Measurements from ENCODE around the gene ADGRD1.
"Not testable (repeated sequence)": the region's sequence is repeated elsewhere in the genome, so short reads cannot be mapped to it uniquely, and the experiment has no call there.

The ADGRD1 gene

GRCh38 chr12:130987151-130987931 lies 33.6 kb downstream of the ADGRD1 start:
- no peak for DNase-seq (ENCODE audit: low read depth, low spot score)

GRCh38 chr12:130988261-130988660 lies 34.6 kb downstream of the ADGRD1 start:
- no peak for DNase-seq (ENCODE audit: low read depth, low spot score)

- no peak for DNase-seq (ENCODE audit: low read depth, low spot score)
Measured at GRCh38 chr12:130988751-130989150, 35.0 kb downstream of the ADGRD1 start.

DNA sequence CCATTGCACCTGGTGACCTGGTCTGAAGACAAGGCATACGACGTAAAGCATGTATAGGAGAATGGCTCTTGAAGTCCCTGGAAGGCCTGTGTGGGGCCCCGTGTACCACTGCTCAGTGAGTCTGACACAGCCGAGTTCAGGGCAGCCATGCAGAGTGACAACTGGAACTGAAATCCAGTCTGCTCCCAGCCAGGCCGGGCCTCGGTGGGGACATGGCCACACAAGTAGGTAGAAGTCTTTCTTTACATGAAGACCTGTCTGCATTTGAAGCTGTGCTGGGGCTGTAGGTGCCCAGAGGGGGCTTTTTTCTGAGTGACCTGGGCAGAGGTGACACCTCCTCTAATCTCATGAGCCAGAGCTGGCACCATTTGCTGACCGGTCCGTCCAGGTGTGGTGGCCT lies 35.7 kb downstream of the ADGRD1 start:
- DNase-seq (ENCODE audit: low read depth, low spot score), result no peak

- no peak for DNase-seq (ENCODE audit: low read depth, low spot score)
Measured at GRCh38 chr12:130990034-130990433, 36.3 kb downstream of the ADGRD1 start.

- no peak for DNase-seq (ENCODE audit: low read depth, low spot score)
Measured at GRCh38 chr12:130992448-130992847, 38.7 kb downstream of the ADGRD1 start.

- DNase-seq (ENCODE audit: low read depth, low spot score), result no peak
Measured at GRCh38 chr12:130992979-130993538, 39.4 kb downstream of the ADGRD1 start.

- DNase-seq (ENCODE audit: low read depth, low spot score), result no peak
Measured at GRCh38 chr12:130993759-130994670, 40.3 kb downstream of the ADGRD1 start.

GRCh38 chr12:130994821-130995375 lies 41.2 kb downstream of the ADGRD1 start:
- no peak for DNase-seq (ENCODE audit: low read depth, low spot score)

DNA sequence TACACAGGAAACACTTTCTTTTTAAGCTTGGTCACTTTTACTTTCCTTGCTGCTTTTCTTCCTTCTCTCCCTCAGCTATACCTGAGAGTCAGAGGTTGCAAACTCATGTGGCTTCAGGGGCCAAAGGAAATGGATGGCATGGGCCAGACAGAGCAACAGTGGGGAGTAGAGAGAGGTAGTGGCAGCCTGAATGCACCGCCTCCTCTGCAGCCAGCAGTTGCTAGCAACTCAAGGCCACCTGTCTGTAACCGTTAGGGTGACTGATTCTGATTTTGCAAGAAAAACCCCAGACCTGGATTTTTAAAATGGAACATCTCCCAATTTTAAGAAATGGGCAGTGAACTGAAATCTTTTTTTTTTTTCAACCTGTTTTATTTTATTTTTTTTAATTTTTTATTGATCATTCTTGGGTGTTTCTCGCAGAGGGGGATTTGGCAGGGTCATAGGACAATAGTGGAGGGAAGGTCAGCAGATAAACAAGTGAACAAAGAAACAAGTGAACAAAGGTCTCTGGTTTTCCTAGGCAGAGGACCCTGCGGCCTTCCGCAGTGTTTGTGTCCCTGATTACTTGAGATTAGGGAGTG lies 41.8 kb downstream of the ADGRD1 start:
- DNase-seq (ENCODE audit: low read depth, low spot score), result not testable (repeated sequence)

DNA sequence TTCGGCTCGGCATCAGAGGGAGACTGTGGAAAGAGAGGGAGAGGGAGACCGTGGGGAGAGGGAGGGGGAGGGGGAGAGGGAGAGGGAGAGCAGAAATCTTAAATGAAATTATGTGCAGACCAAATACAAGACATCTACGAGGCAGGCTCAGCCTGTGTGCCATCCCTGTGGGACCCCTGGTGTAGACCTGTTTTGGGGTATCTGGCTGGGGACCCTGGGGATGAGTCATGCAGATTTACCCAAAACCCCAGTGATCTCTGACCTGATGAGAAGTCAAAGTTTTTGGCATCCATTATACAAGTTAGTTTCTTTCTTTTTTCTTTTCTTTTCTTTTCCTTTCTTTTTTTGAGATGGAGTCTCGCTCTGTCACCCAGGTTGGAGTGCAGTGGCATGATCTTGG lies 44.4 kb downstream of the ADGRD1 start:
- no peak for DNase-seq (ENCODE audit: low read depth, low spot score)

- DNase-seq (ENCODE audit: low read depth, low spot score), result no peak
Measured at GRCh38 chr12:131000000-131000486, 46.3 kb downstream of the ADGRD1 start.

DNA sequence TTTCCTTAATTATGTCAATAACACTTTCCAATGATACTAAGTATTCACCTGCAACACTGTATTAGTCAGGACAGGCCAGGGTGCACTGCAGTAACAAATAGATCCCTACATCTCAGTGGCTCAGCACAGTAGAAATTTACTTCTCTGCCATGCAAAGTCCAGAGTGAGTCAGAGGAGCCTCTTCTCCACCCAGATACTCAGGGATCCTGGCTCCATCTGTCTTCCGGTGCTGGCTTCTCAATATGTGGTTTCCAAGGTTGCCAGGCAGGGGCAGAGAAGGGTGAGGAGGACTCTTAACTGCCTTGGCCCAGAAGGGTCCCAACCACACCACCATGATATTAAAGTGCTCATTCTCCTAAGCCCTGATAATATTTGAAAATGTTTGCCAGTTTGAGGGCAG lies 47.8 kb downstream of the ADGRD1 start:
- no peak for DNase-seq (ENCODE audit: low read depth, low spot score)

- no peak for DNase-seq (ENCODE audit: low read depth, low spot score)
Measured at GRCh38 chr12:131002216-131002631, 48.5 kb downstream of the ADGRD1 start.

DNA sequence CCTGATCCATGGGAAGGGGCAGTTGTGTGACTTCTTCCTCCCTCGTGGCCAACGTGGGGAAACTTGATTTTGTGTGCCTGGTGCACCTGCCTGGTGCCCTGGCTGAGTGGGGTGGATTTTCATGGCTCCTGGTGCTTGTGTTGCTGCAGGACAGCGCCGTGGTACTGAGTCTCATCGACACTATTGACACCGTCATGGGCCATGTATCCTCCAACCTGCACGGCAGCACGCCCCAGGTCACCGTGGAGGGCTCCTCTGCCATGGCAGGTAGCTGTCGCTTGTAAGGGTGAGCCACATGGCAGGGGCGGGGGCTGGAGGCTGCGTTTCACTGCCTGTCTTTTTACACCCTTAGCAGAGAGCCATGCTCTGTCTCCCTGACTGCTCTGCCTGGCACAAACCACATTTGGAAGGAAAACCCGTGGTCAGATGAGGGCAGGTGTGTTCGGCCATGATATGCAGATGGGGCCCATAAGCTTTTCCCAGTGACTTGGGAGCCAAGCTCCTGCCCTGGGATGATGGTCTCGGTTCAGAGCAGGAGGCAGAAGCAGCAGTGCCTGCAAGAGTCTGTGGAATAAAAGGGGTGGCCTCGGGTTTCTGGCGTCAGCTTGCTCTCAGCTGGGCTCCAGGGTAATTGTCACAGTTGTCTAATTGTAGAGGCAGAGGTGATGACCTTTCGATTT lies 49.5 kb downstream of the ADGRD1 start:
- no peak for DNase-seq (ENCODE audit: low read depth, low spot score)

DNA sequence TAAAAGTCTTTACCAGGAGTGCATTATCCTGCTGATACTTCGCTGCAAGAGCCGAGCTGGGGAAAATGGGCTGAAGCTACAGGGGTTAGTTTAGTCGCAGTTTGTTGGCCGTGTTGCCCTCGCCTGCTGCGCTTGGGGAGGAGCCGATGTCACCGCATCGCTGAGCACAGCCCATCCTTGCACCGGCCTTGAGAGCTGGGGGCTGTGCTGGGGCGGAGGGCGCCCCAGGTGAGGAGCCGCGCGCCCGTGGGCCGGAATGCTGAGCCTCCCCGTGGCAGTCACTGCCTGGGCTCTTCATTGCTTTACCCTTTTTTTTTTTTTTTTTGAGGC lies 50.0 kb downstream of the ADGRD1 start:
- no peak for DNase-seq (ENCODE audit: low read depth, low spot score)

- no peak for DNase-seq (ENCODE audit: low read depth, low spot score)
Measured at GRCh38 chr12:131004166-131004565, 50.5 kb downstream of the ADGRD1 start.

DNA sequence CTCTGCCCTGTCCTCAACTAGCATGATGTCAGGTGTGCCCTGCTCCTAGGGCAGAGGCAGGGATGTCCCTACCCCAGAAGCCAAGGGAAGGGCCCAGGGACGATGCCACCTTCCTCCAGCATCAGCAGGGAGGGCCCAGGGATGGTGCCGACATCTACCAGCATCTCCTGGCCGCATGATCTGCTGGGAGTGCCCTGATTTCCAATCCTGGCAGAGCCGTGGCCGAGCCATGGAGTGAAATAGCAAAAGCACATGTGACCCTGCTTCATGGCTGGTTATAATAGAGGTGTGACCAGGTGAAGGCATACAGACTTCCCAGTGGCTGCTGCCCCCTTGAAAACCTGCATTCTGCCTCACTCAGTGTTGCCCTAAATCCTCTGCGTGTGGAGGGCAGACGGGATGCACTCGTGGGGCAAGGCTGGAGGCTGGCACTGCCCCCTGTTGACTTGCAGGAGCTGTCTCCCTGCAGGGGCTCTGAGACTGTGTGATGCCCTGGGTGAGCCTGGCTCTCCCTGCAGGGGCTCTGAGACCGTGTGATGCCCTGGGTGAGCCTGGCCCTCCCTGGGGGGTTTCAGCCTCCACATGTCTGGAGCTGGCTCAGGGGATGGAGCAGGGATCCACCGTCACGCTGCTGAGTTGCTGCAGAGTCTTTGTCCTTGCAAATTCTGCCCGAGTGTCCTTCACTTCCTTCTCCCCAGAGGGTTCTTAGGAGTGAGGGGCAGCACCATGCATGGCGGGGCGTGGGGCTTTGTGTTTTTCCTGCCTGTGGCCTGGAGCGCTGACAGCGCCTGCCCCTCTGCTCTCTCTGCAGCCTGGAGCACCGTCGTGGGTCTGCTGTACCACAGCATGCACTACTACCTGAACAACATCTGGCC lies 51.7 kb downstream of the ADGRD1 start:
- DNase-seq (ENCODE audit: low read depth, low spot score), result no peak

DNA sequence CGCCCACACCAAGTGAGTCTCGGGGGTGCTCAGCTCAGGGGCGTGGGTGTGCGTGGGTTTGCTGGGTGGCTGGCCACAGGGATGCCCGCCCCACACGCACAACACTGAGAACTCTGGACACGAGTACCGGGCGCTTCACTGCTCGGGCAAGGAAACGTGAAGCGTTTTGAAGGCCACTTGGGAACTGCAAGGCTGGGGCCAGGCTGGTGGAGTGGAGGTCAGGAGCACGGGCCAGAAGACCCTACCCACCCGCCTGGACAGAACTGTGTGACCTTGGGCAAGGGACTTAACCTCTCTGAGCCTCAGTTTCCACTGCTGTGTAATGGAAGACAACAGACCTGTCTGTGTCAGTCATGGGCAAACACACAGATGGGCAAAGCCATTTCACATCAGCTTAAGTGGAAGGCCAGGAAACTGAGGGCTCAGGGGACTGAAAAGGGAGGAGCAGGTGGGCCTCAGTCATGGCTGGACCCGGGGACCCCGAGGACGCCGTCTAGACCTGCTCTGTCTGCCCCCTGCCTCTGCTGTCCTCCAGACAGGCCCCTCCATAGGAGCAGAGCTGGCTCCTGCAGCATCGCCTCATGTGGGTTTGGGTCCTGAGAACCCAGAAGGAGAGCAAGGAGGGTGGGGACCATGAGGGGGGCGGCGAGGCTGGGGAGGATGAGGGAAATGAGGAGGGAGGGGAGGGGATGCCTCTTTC lies 52.5 kb downstream of the ADGRD1 start:
- no peak for DNase-seq (ENCODE audit: low read depth, low spot score)

All from astrocyte of the hippocampus (primary cell).